H1 (cell line): ENCODE data around the gene CARM1.

ENCODE experiments used
- ATF2 ChIP-seq: IDR thresholded peaks from 2 replicates; pipeline ENCODE4 v1.6.1; 2012; ENCODE audit warnings: low read length, inconsistent platforms
- ATF3 ChIP-seq: IDR thresholded peaks from 2 replicates; pipeline ENCODE4 v1.6.1; 2011; ENCODE audit warnings: low read depth, mild to moderate bottlenecking, low read length; ENCODE audit not compliant: insufficient read depth
- CTCF ChIP-seq, 3 experiments: IDR thresholded peaks; 1 replicate in 2 of 3; 2 replicates in 1 of 3; pipeline versions ENCODE4 v1.5.1 to v1.6.1; 2011; ENCODE audit warnings: low read length in 3 of 3, mild to moderate bottlenecking in 3 of 3, inconsistent platforms in 2 of 3, low read depth in 1 of 3, moderate library complexity in 1 of 3; ENCODE audit not compliant: insufficient read depth in 1 of 3; ENCODE audit errors: control extremely low read depth in 1 of 3
- EP300 ChIP-seq, 2 experiments: IDR thresholded peaks; 1 replicate in 1 of 2; 2 replicates in 1 of 2; pipeline ENCODE4 v1.6.1; 2011 to 2012; ENCODE audit warnings: low read depth in 2 of 2, low read length in 2 of 2, mild to moderate bottlenecking in 2 of 2, borderline replicate concordance in 1 of 2, inconsistent platforms in 1 of 2, moderate library complexity in 1 of 2
- EZH2 ChIP-seq: fragments of 200-600 bp; sonication (generic); IDR thresholded peaks from 2 replicates; pipeline ENCODE4 v1.7.1; 2012; ENCODE audit warnings: low read depth, mild to moderate bottlenecking, moderate library complexity, low read length, inconsistent platforms; ENCODE audit not compliant: severe bottlenecking
- GABPA ChIP-seq: IDR thresholded peaks from 2 replicates; pipeline ENCODE4 v1.6.1; 2011; ENCODE audit warnings: mild to moderate bottlenecking, low read length, moderate library complexity, borderline replicate concordance; ENCODE audit not compliant: insufficient read depth
- KDM5A ChIP-seq: fragments of 200-600 bp; IDR thresholded peaks from 2 replicates; pipeline ENCODE4 v1.7.1; 2012; ENCODE audit warnings: mild to moderate bottlenecking, low read length, inconsistent platforms, mixed read lengths
- POLR2A ChIP-seq, 2 experiments: IDR thresholded peaks; 1 replicate in 1 of 2; 2 replicates in 1 of 2; pipeline ENCODE4 v1.6.1; 2011; ENCODE audit warnings: low read depth in 2 of 2, low read length in 2 of 2, mild to moderate bottlenecking in 2 of 2; ENCODE audit errors: control extremely low read depth in 1 of 2
- RAD21 ChIP-seq, 2 experiments: IDR thresholded peaks in 1 of 2; conservative IDR thresholded peaks in 1 of 2; 2 replicates each; pipeline ENCODE4 v1.6.1; 2011; ENCODE audit warnings: low read depth in 2 of 2, low read length in 2 of 2, improper control_type of control experiment in 1 of 2, inconsistent platforms in 1 of 2, mild to moderate bottlenecking in 1 of 2, moderate library complexity in 1 of 2
- RBBP5 ChIP-seq: IDR thresholded peaks from 2 replicates; pipeline ENCODE4 v1.7.1; 2012; ENCODE audit warnings: low read depth, mild to moderate bottlenecking, inconsistent platforms, low read length, moderate library complexity, borderline replicate concordance
- SP4 ChIP-seq: IDR thresholded peaks from 2 replicates; pipeline ENCODE4 v1.6.1; 2012; ENCODE audit warnings: low read length, inconsistent platforms
- YY1 ChIP-seq: IDR thresholded peaks from 2 replicates; pipeline ENCODE4 v1.6.1; 2011; ENCODE audit warnings: low read depth, mild to moderate bottlenecking, low read length

- TF ChIP-seq CTCF (IDR thresholded peaks at IDR 0.05; ENCODE audit: control extremely low read depth in 1 of 3, insufficient read depth in 1 of 3, low read depth in 1 of 3, low read length in 3 of 3) = no peak
- no peak for TF ChIP-seq SP4
- no peak; a peak in 1 of 3 replicates for TF ChIP-seq POLR2A (IDR thresholded peaks at IDR 0.05; ENCODE audit: control extremely low read depth in 1 of 2, low read depth in 2 of 2, low read length in 2 of 2)
- no peak for TF ChIP-seq YY1
- no peak for TF ChIP-seq RBBP5
- no peak for TF ChIP-seq ATF2
- TF ChIP-seq GABPA = no peak
- TF ChIP-seq KDM5A = no peak
- no peak for TF ChIP-seq EP300 (IDR thresholded peaks at IDR 0.05; ENCODE audit: borderline replicate concordance in 1 of 2, low read depth in 2 of 2, low read length in 2 of 2)
- TF ChIP-seq RAD21 (IDR thresholded peaks at IDR 0.05 in 1 of 2, conservative IDR thresholded peaks at IDR 0.05 in 1 of 2; ENCODE audit: low read depth in 2 of 2, low read length in 2 of 2) = no peak
- no peak for TF ChIP-seq ATF3
- TF ChIP-seq EZH2 = no peak
These were observed 89.9 kb downstream of the CARM1 start for GRCh38 chr19:10961073-10961860.
